ENCODE results near the gene OR7C1. TPM values are rescaled to one million over a fixed set of nuclear protein-coding genes. Genes with fewer than 3 reads are reported as not detected.

The OR7C1 gene
- total and polyA plus RNA-seq, 2 of the 8 experiments (the other 6 are each of a cell fraction or from before 2014, with no cell fraction given) = not detected

DNA sequence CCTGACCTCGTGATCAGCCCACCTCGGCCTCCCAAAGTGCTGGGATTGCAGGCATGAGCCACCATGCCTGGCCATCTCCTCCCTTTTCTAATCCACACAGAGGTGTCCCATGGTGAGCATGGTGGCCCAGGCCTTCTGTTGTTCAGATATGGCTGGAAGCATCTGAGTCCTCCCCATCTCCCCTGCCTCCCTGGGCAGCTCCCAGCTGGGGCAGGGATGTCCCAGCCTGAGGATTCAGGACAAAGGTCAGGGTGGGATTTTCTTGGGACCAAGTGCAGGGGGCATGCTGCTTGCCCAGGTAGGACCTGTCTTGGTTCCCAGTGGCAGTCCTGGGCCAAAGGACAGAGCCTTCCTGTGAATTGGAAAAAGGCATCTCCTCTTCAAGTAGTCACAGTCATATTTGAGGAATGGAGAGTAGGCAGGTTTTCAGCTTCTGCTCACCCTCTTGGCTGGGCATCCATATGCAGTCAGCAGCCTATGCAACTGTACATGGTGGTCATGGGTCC is 67.5 kb downstream of the OR7C1 start:
- Histone ChIP-seq H3K4me2 (ENCODE audit: insufficient read depth in 1 of 2, low read depth in 2 of 2, low read length in 2 of 2) (no peak overlapping the region), H2BK12ac (ENCODE audit: low read depth, low read length) (no peak overlapping the region), H3K23ac (ENCODE audit: insufficient read length) (no peak overlapping the region), H3K36me3 (ENCODE audit: control insufficient read depth in 2 of 4, insufficient read depth in 4 of 4, low read length in 3 of 4) (peaks cover 0 to 13% (median 4%) of the 10 kb centered on the region in 4 experiments; a peak in 1 of 8 replicates), H3K18ac (ENCODE audit: extremely low read depth, low read length) (no peak overlapping the region), H3K9ac (replicated peaks in 1 of 4; ENCODE audit: extremely low read depth in 1 of 4, low read depth in 3 of 4, low read length in 3 of 4) (no peak overlapping the region), H3K27me3 (replicated peaks in 1 of 4; ENCODE audit: control insufficient read depth in 3 of 4, extremely low read depth in 1 of 4, insufficient read depth in 3 of 4, low read length in 3 of 4) (no peaks in the 10 kb centered on the region), H2BK5ac (ENCODE audit: low read depth, low read length) (no peak overlapping the region), H3K56ac (replicated peaks; ENCODE audit: insufficient read length, low read depth, low read length) (no peak overlapping the region), H3K4me3 (ENCODE audit: extremely low read depth in 1 of 4, insufficient read depth in 2 of 4, low read depth in 3 of 4, low read length in 4 of 4) (no peak overlapping the region), H3K27ac (ENCODE audit: low read depth, low read length) (no peak overlapping the region), H3K23me2 (ENCODE audit: low read depth, low read length) (peaks cover 5% of the 10 kb centered on the region; the same call in 1 of the 2 replicates), H2BK20ac (ENCODE audit: low read length) (no peak overlapping the region), H2BK15ac (ENCODE audit: low read length) (no peak overlapping the region), H3K14ac (ENCODE audit: insufficient read length) (no peak overlapping the region), H2BK120ac (replicated peaks; ENCODE audit: low read depth, low read length) (no peak overlapping the region), H4K5ac (ENCODE audit: insufficient read length, low read depth, low read length) (no peak overlapping the region), H4K91ac (replicated peaks; ENCODE audit: insufficient read length, low read length) (no peak overlapping the region), H3K4ac (replicated peaks; ENCODE audit: insufficient read length, low read depth, low read length) (no peak overlapping the region), H3K79me1 (ENCODE audit: low read depth, low read length) (no peaks in the 10 kb centered on the region), H4K8ac (ENCODE audit: extremely low read depth, insufficient read depth, low read length) (no peak overlapping the region), H4K20me1 (replicated peaks in 1 of 2; ENCODE audit: control insufficient read depth in 1 of 2, insufficient read depth in 2 of 2, low read length in 2 of 2) (peaks cover 0 to 2% of the 10 kb centered on the region in 2 experiments), H2AFZ (ENCODE audit: low read length) (no peak overlapping the region), H3K4me1 (replicated peaks in 1 of 4; ENCODE audit: control insufficient read depth in 3 of 4, insufficient read depth in 4 of 4, low read length in 3 of 4) (no peaks in the 10 kb centered on the region), H3K79me2 (ENCODE audit: control insufficient read depth in 1 of 2, insufficient read depth in 2 of 2, low read length in 2 of 2) (no peaks in the 10 kb centered on the region), H3K9me3 (ENCODE audit: insufficient read depth in 2 of 2, low read depth in 1 of 2, low read length in 1 of 2) (no peaks in the 10 kb centered on the region), H2AK5ac (ENCODE audit: low read depth, low read length) (no peak overlapping the region)
- TF ChIP-seq SUZ12 (IDR thresholded peaks at IDR 0.05; ENCODE audit: low read length) (no peak), CEBPB (IDR thresholded peaks at IDR 0.05; ENCODE audit: low read depth, low read length) (no peak), CREB1 (IDR thresholded peaks at IDR 0.05) (no peak), RNF2 (IDR thresholded peaks at IDR 0.05; ENCODE audit: borderline replicate concordance, low read depth, low read length, missing control alignments, poor library complexity, severe bottlenecking) (no peak), NANOG (IDR thresholded peaks at IDR 0.05; ENCODE audit: insufficient read depth, low read depth, low read length, poor library complexity, severe bottlenecking) (no peak), JUN (IDR thresholded peaks at IDR 0.05; ENCODE audit: low read depth, low read length) (no peak)
- TF ChIP-seq, protein P1, sequence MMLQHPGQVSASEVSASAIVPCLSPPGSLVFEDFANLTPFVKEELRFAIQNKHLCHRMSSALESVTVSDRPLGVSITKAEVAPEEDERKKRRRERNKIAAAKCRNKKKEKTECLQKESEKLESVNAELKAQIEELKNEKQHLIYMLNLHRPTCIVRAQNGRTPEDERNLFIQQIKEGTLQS (IDR thresholded peaks at IDR 0.05; ENCODE audit: insufficient read depth, low read depth, low read length) = no peak
- TF ChIP-seq, protein P2, sequence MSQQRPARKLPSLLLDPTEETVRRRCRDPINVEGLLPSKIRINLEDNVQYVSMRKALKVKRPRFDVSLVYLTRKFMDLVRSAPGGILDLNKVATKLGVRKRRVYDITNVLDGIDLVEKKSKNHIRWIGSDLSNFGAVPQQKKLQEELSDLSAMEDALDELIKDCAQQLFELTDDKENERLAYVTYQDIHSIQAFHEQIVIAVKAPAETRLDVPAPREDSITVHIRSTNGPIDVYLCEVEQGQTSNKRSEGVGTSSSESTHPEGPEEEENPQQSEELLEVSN (IDR thresholded peaks at IDR 0.05) = no peak
- ChIA-PET POLR2A (ENCODE audit: partially characterized antibody) (interaction anchor here (1.6 kb wide), 1 partner anchor 9 kb away, joined by 7 read pairs; no protein-coding TSS in a partner anchor), CTCF (ENCODE audit: partially characterized antibody) (interaction anchor here (0.9 kb wide), 1 partner anchor 18 kb away, joined by 3 read pairs; no protein-coding TSS in a partner anchor)
- 82% methylated on average over 2 of the region's 2 CpGs; no CpG with 5 or more reads in 1 of the 2 experiments for WGBS, 2 experiments (ENCODE audit: extremely low coverage in 1 of 2, insufficient coverage in 1 of 2, insufficient read length in 1 of 2, insufficient replicate concordance in 2 of 2, low coverage in 1 of 2, low lambda C conversion rate in 2 of 2, missing lambda C conversion rate in 1 of 2)
- FAIRE-seq (no peak), DNase-seq (ENCODE audit: low read depth in 1 of 2, low spot score in 2 of 2) (no peak)

Data from H1 (cell line).